ENCODE measurements around the gene HRC. TPM values are rescaled to one million over a fixed set of nuclear protein-coding genes. Genes with fewer than 3 reads are reported as not detected.
"Not testable (repeated sequence)": the region's sequence is repeated elsewhere in the genome, so short reads cannot be mapped to it uniquely, and the experiment has no call there.

HRC gene
- total RNA-seq, 4 donors from 2014 or later = 0.83 to 11.1 (median 4.1) TPM

GRCh38 chr19:49186108-49186507 lies 30.9 kb upstream of the HRC start:
- peaks cover 38 to 99% (median 86%) of the 10 kb centered on the region in 4 donors for H3K36me3 ChIP-seq
- 86% methylated on average over 5 of the region's 5 CpGs for WGBS

GRCh38 chr19:49182848-49183375 lies 27.7 kb upstream of the HRC start:
- TF ChIP-seq, protein P1, sequence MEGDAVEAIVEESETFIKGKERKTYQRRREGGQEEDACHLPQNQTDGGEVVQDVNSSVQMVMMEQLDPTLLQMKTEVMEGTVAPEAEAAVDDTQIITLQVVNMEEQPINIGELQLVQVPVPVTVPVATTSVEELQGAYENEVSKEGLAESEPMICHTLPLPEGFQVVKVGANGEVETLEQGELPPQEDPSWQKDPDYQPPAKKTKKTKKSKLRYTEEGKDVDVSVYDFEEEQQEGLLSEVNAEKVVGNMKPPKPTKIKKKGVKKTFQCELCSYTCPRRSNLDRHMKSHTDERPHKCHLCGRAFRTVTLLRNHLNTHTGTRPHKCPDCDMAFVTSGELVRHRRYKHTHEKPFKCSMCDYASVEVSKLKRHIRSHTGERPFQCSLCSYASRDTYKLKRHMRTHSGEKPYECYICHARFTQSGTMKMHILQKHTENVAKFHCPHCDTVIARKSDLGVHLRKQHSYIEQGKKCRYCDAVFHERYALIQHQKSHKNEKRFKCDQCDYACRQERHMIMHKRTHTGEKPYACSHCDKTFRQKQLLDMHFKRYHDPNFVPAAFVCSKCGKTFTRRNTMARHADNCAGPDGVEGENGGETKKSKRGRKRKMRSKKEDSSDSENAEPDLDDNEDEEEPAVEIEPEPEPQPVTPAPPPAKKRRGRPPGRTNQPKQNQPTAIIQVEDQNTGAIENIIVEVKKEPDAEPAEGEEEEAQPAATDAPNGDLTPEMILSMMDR (IDR thresholded peaks at IDR 0.05) = no peak
- intact Hi-C loops (cut with DNase I) = no loop called here
- no peaks in the 10 kb centered on the region for H3K27me3 ChIP-seq
- no peak overlapping the region for H3K27ac ChIP-seq (replicated peaks in 1 of 4)
- no peak for DNase-seq (ENCODE audit: extremely low spot score)
- H3K36me3 ChIP-seq = peaks cover 10 to 96% (median 63%) of the 10 kb centered on the region in 4 donors
- 79% methylated on average over 20 of the region's 26 CpGs for WGBS
- H3K4me1 ChIP-seq = no peaks in the 10 kb centered on the region
- H3K9me3 ChIP-seq = no peaks in the 10 kb centered on the region
- no peak overlapping the region for H3K4me3 ChIP-seq

More at GRCh38 chr19:49186108-49186507, 30.9 kb upstream of the HRC start:
- Histone ChIP-seq H3K4me1 (peaks cover 0 to 4% (median 0%) of the 10 kb centered on the region in 4 donors), H3K27me3 (no peaks in the 10 kb centered on the region), H3K27ac (replicated peaks in 1 of 4) (no peak overlapping the region), H3K4me3 (no peak overlapping the region), H3K9me3 (no peaks in the 10 kb centered on the region)
- intact Hi-C loops (cut with DNase I) = no loop called here
- TF ChIP-seq EP300 (IDR thresholded peaks at IDR 0.05) (no peak), POLR2A (IDR thresholded peaks at IDR 0.05; ENCODE audit: low read depth) (no peak), POLR2AphosphoS5 (IDR thresholded peaks at IDR 0.05) (no peak)
- TF ChIP-seq, protein P1 (IDR thresholded peaks at IDR 0.05) = no peak
- DNase-seq (ENCODE audit: extremely low spot score) = no peak

DNA sequence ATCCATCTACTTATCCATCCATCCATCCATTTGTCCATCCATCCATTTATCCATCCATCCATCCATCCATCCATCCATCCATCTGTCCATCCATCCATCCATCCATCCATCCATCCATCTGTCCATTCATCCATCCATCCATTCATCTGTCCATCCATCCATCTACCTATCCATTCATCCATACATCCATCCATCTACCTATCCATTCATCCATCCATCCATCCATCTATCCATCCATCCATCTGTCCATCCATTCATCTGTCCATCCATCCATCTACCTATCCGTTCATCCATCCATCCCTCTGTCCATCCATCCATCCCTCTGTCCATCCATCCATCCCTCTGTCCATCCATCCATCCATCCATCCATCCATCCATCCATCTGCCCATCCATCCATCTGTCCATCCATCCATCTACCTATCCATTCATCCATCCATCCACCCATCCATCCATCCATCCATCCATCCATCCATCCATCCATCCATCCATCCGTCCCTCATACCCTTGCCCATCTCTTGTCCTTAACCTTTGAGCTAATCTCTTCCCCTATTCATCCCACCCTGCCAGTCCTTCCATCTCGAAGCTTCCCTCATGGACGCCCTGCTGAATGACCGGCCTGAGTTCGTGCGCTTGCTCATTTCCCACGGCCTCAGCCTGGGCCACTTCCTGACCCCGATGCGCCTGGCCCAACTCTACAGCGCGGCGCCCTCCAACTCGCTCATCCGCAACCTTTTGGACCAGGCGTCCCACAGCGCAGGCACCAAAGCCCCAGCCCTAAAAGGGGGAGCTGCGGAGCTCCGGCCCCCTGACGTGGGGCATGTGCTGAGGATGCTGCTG lies 27.0 kb upstream of the HRC start:
- H3K27ac ChIP-seq (replicated peaks in 1 of 4); H3K4me1 ChIP-seq; H3K4me3 ChIP-seq; DNase-seq (ENCODE audit: extremely low spot score); intact Hi-C loops (cut with DNase I); H3K27me3 ChIP-seq; H3K9me3 ChIP-seq: not testable (repeated sequence)
- WGBS = 74% methylated on average over 20 of the region's 20 CpGs
- H3K36me3 ChIP-seq = peaks cover 9 to 95% (median 61%) of the 10 kb centered on the region in 4 donors

DNA sequence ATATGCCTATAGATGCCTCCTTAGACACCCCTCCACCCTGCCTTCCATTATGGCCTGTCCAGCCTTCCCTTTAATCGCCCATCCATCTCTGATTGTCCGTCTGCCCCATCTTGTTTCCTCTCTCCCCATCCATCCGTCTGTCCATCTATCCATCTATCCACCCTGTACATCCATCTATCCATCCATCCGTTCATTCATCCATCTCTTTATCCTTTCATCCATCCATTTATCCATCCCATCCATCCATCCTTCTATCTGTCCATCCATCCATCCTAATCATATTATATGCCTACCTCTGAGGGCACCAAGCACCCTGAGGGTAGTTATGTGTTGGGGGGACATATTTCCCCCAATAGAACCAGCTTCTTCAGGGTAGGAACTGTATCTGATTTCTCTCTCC lies 25.5 kb upstream of the HRC start:
- peaks cover 0 to 80% (median 48%) of the 10 kb centered on the region in 4 donors for H3K36me3 ChIP-seq
- no peak overlapping the region for H3K27ac ChIP-seq (replicated peaks in 1 of 4)
- H3K4me1 ChIP-seq = no peaks in the 10 kb centered on the region
- no peaks in the 10 kb centered on the region for H3K9me3 ChIP-seq
- H3K27me3 ChIP-seq = no peaks in the 10 kb centered on the region
- intact Hi-C loops (cut with DNase I) = no loop called here
- no peak for DNase-seq (ENCODE audit: extremely low spot score)
- 92% methylated on average over 4 of the region's 4 CpGs for WGBS
- TF ChIP-seq POLR2AphosphoS5 (IDR thresholded peaks at IDR 0.05) (no peak), POLR2A (IDR thresholded peaks at IDR 0.05; ENCODE audit: low read depth) (no peak), EP300 (IDR thresholded peaks at IDR 0.05) (no peak)
- TF ChIP-seq, protein P1 (IDR thresholded peaks at IDR 0.05) = no peak
- H3K4me3 ChIP-seq = no peak overlapping the region

DNA sequence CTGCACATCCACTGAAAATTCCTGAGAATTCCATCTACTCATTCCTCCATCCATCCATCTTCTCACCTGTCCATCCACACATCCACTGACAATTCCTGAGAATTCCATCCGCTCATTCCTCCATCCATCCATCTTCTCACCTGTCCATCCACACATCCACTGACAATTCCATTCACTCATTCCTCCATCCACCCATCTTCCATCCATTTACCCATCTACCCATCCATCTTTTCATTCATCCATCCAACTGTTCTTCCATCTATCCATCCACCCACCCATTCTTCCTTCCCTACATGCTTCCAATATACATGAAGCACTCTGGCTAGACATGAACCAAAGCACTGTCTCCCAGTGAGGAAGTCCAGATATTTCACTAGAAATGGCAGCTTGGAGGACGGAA lies 18.0 kb upstream of the HRC start:
- H3K36me3 ChIP-seq = peaks cover 28 to 79% (median 69%) of the 10 kb centered on the region in 4 donors
- TF ChIP-seq EP300 (IDR thresholded peaks at IDR 0.05) (no peak), POLR2A (IDR thresholded peaks at IDR 0.05; ENCODE audit: low read depth) (no peak), POLR2AphosphoS5 (IDR thresholded peaks at IDR 0.05) (no peak)
- TF ChIP-seq, protein P1 (IDR thresholded peaks at IDR 0.05) = no peak

More for the DNA sequence above, 18.0 kb upstream of the HRC start:
- H3K27ac ChIP-seq (replicated peaks in 1 of 4) = no peak overlapping the region
- H3K9me3 ChIP-seq = no peaks in the 10 kb centered on the region
- no peaks in the 10 kb centered on the region for H3K27me3 ChIP-seq
- no peak overlapping the region for H3K4me3 ChIP-seq
- DNase-seq (ENCODE audit: extremely low spot score) = no peak
- intact Hi-C loops (cut with DNase I) = no loop called here
- 95% methylated on average over 2 of the region's 2 CpGs for WGBS
- H3K4me1 ChIP-seq = no peaks in the 10 kb centered on the region
